Measurements from ENCODE around the gene BMP7.

Gene BMP7

GRCh38 chr20:57148263-57148662 lies 118.2 kb downstream of the BMP7 start:
- TF ChIP-seq CTCF (conservative IDR thresholded peaks at IDR 0.05; ENCODE audit: low read length), result no peak
- DNase-seq (ENCODE audit: low read depth), result no peak
- no peak overlapping the region for H3K4me3 ChIP-seq (ENCODE audit: low read length)

GRCh38 chr20:57147185-57147584 lies 119.3 kb downstream of the BMP7 start:
- DNase-seq (ENCODE audit: low read depth), result no peak
- no peak for TF ChIP-seq CTCF (conservative IDR thresholded peaks at IDR 0.05; ENCODE audit: low read length)
- no peak overlapping the region for H3K4me3 ChIP-seq (ENCODE audit: low read length)

GRCh38 chr20:57146155-57146554 lies 120.3 kb downstream of the BMP7 start:
- no peak for DNase-seq (ENCODE audit: low read depth)
- no peak for TF ChIP-seq CTCF (conservative IDR thresholded peaks at IDR 0.05; ENCODE audit: low read length)
- H3K4me3 ChIP-seq (ENCODE audit: low read length), result no peak overlapping the region

GRCh38 chr20:57145089-57145631 lies 121.3 kb downstream of the BMP7 start:
- no peak for TF ChIP-seq CTCF (conservative IDR thresholded peaks at IDR 0.05; ENCODE audit: low read length)
- H3K4me3 ChIP-seq (ENCODE audit: low read length), result no peak overlapping the region
- DNase-seq (ENCODE audit: low read depth), result no peak

GRCh38 chr20:57143173-57143572 lies 123.3 kb downstream of the BMP7 start:
- TF ChIP-seq CTCF (conservative IDR thresholded peaks at IDR 0.05; ENCODE audit: low read length), result no peak
- H3K4me3 ChIP-seq (ENCODE audit: low read length), result no peak overlapping the region
- no peak for DNase-seq (ENCODE audit: low read depth)

GRCh38 chr20:57142667-57143066 lies 123.8 kb downstream of the BMP7 start:
- no peak for DNase-seq (ENCODE audit: low read depth)

More at GRCh38 chr20:57142667-57143066, 123.8 kb downstream of the BMP7 start:
- no peak for TF ChIP-seq CTCF (conservative IDR thresholded peaks at IDR 0.05; ENCODE audit: low read length)
- H3K4me3 ChIP-seq (ENCODE audit: low read length), result no peak overlapping the region

All from AG10803 (cell line).